ENCODE results near the gene BICC1. TPM values are rescaled to one million over a fixed set of nuclear protein-coding genes. Genes with fewer than 3 reads are reported as not detected.

The BICC1 gene
- total RNA-seq, 6 donors from 2014 or later: 3.1 to 10.5 (median 3.9) TPM

GRCh38 chr10:58827381-58827780 is 314.7 kb downstream of the BICC1 start:
- no peaks in the 10 kb centered on the region for H3K36me3 ChIP-seq
- no peak overlapping the region for H3K27ac ChIP-seq
- no peaks in the 10 kb centered on the region for H3K4me1 ChIP-seq
- DNase-seq: no peak
- TF ChIP-seq EP300 (IDR thresholded peaks at IDR 0.05): no peak
- TF ChIP-seq POLR2A (IDR thresholded peaks at IDR 0.05): no peak
- TF ChIP-seq CTCF (IDR thresholded peaks at IDR 0.05): no peak
- TF ChIP-seq POLR2AphosphoS5 (IDR thresholded peaks at IDR 0.05): no peak
- no peak overlapping the region for H3K4me3 ChIP-seq
- no peaks in the 10 kb centered on the region for H3K27me3 ChIP-seq
- ATAC-seq (ENCODE audit: low FRiP score in 2 of 2): no peak
- 83 to 90% methylated on average over 3 of the region's 3 CpGs for WGBS, 2 donors
- no peaks in the 10 kb centered on the region for H3K9me3 ChIP-seq

GRCh38 chr10:58829839-58830238 is 317.2 kb downstream of the BICC1 start:
- H3K27ac ChIP-seq: no peak overlapping the region
- H3K4me1 ChIP-seq: peaks cover 0 to 6% (median 2%) of the 10 kb centered on the region in 4 donors
- 86 to 87% methylated on average over 5 of the region's 5 CpGs for WGBS, 2 donors
- DNase-seq (no peak), ATAC-seq (ENCODE audit: low FRiP score in 2 of 2) (no peak)
- TF ChIP-seq POLR2AphosphoS5 (IDR thresholded peaks at IDR 0.05): no peak
- TF ChIP-seq POLR2A (IDR thresholded peaks at IDR 0.05): no peak
- no peak for TF ChIP-seq CTCF (IDR thresholded peaks at IDR 0.05)
- TF ChIP-seq EP300 (IDR thresholded peaks at IDR 0.05): no peak
- H3K27me3 ChIP-seq: no peaks in the 10 kb centered on the region
- no peaks in the 10 kb centered on the region for H3K36me3 ChIP-seq
- H3K4me3 ChIP-seq: no peak overlapping the region
- H3K9me3 ChIP-seq: no peaks in the 10 kb centered on the region

GRCh38 chr10:58830697-58831096 is 318.0 kb downstream of the BICC1 start:
- ATAC-seq (ENCODE audit: low FRiP score in 2 of 2) (no peak), DNase-seq (no peak)
- H3K27me3 ChIP-seq: no peaks in the 10 kb centered on the region
- no peaks in the 10 kb centered on the region for H3K9me3 ChIP-seq
- no peak overlapping the region for H3K27ac ChIP-seq
- H3K4me1 ChIP-seq: peaks cover 0 to 8% (median 2%) of the 10 kb centered on the region in 4 donors
- TF ChIP-seq POLR2AphosphoS5 (IDR thresholded peaks at IDR 0.05) (no peak), CTCF (IDR thresholded peaks at IDR 0.05) (no peak), POLR2A (IDR thresholded peaks at IDR 0.05) (no peak), EP300 (IDR thresholded peaks at IDR 0.05) (no peak)
- no peaks in the 10 kb centered on the region for H3K36me3 ChIP-seq
- no peak overlapping the region for H3K4me3 ChIP-seq

- no peak for DNase-seq
- Histone ChIP-seq H3K4me1 (peaks cover 0 to 8% (median 2%) of the 10 kb centered on the region in 4 donors), H3K4me3 (no peak overlapping the region), H3K27ac (peak overlapping the region in 3 of 4 donors; percentile 22 to 45 (median 43)), H3K36me3 (no peaks in the 10 kb centered on the region), H3K9me3 (no peaks in the 10 kb centered on the region), H3K27me3 (no peaks in the 10 kb centered on the region)
- ATAC-seq (ENCODE audit: low FRiP score in 2 of 2): peak; percentile 37 to 72
- 49 to 56% methylated on average over 5 of the region's 5 CpGs for WGBS, 2 donors
- TF ChIP-seq POLR2AphosphoS5 (IDR thresholded peaks at IDR 0.05): no peak
- no peak for TF ChIP-seq CTCF (IDR thresholded peaks at IDR 0.05)
- no peak for TF ChIP-seq POLR2A (IDR thresholded peaks at IDR 0.05)
- no peak for TF ChIP-seq EP300 (IDR thresholded peaks at IDR 0.05)
Measured at GRCh38 chr10:58833771-58834561, 321.3 kb downstream of the BICC1 start.

All from upper lobe of left lung (tissue), 6 donors.